SHP77 (cell line): ENCODE data around the gene LONRF2.

Experiments
- DNase-seq, 2 experiments: peaks; one replicate each; lab custom pipeline; 2025; lab: John Stamatoyannopoulos, UW

Gene LONRF2

GRCh38 chr2:100235581-100235980 lies 86.7 kb downstream of the LONRF2 start:
- no peak for DNase-seq

- DNase-seq: no peak
Measured at GRCh38 chr2:100235098-100235497, 87.2 kb downstream of the LONRF2 start.

GRCh38 chr2:100234141-100234540 lies 88.2 kb downstream of the LONRF2 start:
- DNase-seq: no peak

GRCh38 chr2:100233061-100233460 lies 89.2 kb downstream of the LONRF2 start:
- DNase-seq: no peak

GRCh38 chr2:100230754-100231153 lies 91.5 kb downstream of the LONRF2 start:
- DNase-seq: no peak

GRCh38 chr2:100228967-100229366 lies 93.3 kb downstream of the LONRF2 start:
- DNase-seq: no peak

GRCh38 chr2:100228415-100228814 lies 93.9 kb downstream of the LONRF2 start:
- DNase-seq: no peak

GRCh38 chr2:100224988-100225710 lies 97.2 kb downstream of the LONRF2 start:
- no peak for DNase-seq

- no peak for DNase-seq
Measured at GRCh38 chr2:100223502-100223901, 98.8 kb downstream of the LONRF2 start.
